BJ (cell line): ENCODE measurements around the gene SLC25A11. TPM values are rescaled to one million over a fixed set of nuclear protein-coding genes. Genes with fewer than 3 reads are reported as not detected.

Experiments
- CTCF ChIA-PET: fragments of 350-600 bp; formaldehyde crosslinking; extraction: SDS; loops from one replicate; lab custom pipeline; 2021; ENCODE audit warnings: antibody characterized with exemption, inconsistent platforms; lab: Yijun Ruan, JAX
- POLR2A ChIA-PET: fragments of 300-600 bp; sonication (Branson Sonifier 250); formaldehyde crosslinking; extraction: SDS; loops from one replicate; lab custom pipeline; 2021; ENCODE audit warnings: antibody characterized with exemption; lab: Charles Lee
- DNase-seq: peaks from one replicate; pipeline ENCODE4 v3.0.0-alpha.2; 2011; ENCODE audit warnings: low read depth
- H3K27me3 ChIP-seq: 2 replicates; pipeline ENCODE4 v1.6.0; 2011; ENCODE audit warnings: low read length; ENCODE audit not compliant: control insufficient read depth, insufficient read depth
- H3K36me3 ChIP-seq: 2 replicates; pipeline ENCODE4 v1.5.1; 2011; ENCODE audit warnings: low read length; ENCODE audit not compliant: control insufficient read depth, insufficient read depth
- H3K4me3 ChIP-seq: 2 replicates; pipeline ENCODE4 v1.5.1; 2011; ENCODE audit warnings: low read depth, mild to moderate bottlenecking, control low read depth, low read length
- CTCF ChIP-seq: IDR thresholded peaks from 2 replicates; pipeline ENCODE4 v1.5.1; 2011; ENCODE audit warnings: low read depth, mild to moderate bottlenecking, control low read depth, inconsistent platforms, low read length, moderate library complexity; ENCODE audit not compliant: insufficient read depth
- polyA plus RNA-seq: library from polyadenylated mRNA; depleted of rRNA; stranded (reverse); fragments of >200 nt; gene quantifications from 2 replicates; pipeline ENCODE4 v1.2.3, GENCODE V29; 2011

SLC25A11 gene
- polyA plus RNA-seq, 1 experiment = 70.7 TPM

GRCh38 chr17:4967539-4968485 lies 28.0 kb upstream of the SLC25A11 start, which contains the start of gene SPAG7:
TSS of gene SPAG7 (minus strand) at chr17:4967817. CDS start at chr17:4967804, 13 bp downstream.
- ChIA-PET POLR2A (interaction anchor here (0.5 to 1.9 kb wide), 6 partner anchors 11 to 34 kb away, joined by 3 to 17 read pairs (median 7); partner anchors contain the start of genes PFN1, RNF167 and SLC25A11), CTCF (interaction anchor here (0.6 to 4.6 kb wide), 9 partner anchors 12 to 59 kb away, joined by 3 to 40 read pairs (median 6); partner anchors contain the start of gene CAMTA2)
- H3K4me3 ChIP-seq = peak within 1 kb of the TSS; percentile 56
- peaks cover 13% of the 10 kb centered on the region for H3K36me3 ChIP-seq
- H3K27me3 ChIP-seq = no peaks in the 10 kb centered on the region
- peak; percentile 16; the same call in 1 of the 2 replicates for TF ChIP-seq CTCF
- peak; percentile 83 for DNase-seq

GRCh38 chr17:4966844-4967538 lies 27.1 kb upstream of the SLC25A11 start:
- Histone ChIP-seq H3K27me3 (no peaks in the 10 kb centered on the region), H3K4me3 (peak overlapping the region; percentile 56), H3K36me3 (peaks cover 6% of the 10 kb centered on the region)
- ChIA-PET CTCF (interaction anchor here (0.6 to 3.1 kb wide), 10 partner anchors 9 to 95 kb away, joined by 3 to 19 read pairs (median 4); partner anchors contain the start of gene CAMTA2), POLR2A (interaction anchor here (0.5 to 1.9 kb wide), 7 partner anchors 10 to 33 kb away, joined by 3 to 17 read pairs (median 5); partner anchors contain the start of genes PFN1, RNF167 and SLC25A11)
- TF ChIP-seq CTCF = no peak
- peak; percentile 99 for DNase-seq

- DNase-seq = no peak
- POLR2A ChIA-PET = interaction anchor here (0.5 kb wide), 1 partner anchor 10 kb away, joined by 3 read pairs; no protein-coding TSS in a partner anchor
- TF ChIP-seq CTCF = no peak
Observed at GRCh38 chr17:4965311-4965986, 25.6 kb upstream of the SLC25A11 start.

GRCh38 chr17:4960279-4960922 lies 20.6 kb upstream of the SLC25A11 start:
- POLR2A ChIA-PET = no interaction called here
- H3K36me3 ChIP-seq = peaks cover 15% of the 10 kb centered on the region
- H3K27me3 ChIP-seq = no peaks in the 10 kb centered on the region
- no peak overlapping the region for H3K4me3 ChIP-seq
- CTCF ChIA-PET = no interaction called here
- no peak for DNase-seq
- TF ChIP-seq CTCF = no peak

More at GRCh38 chr17:4965311-4965986, 25.6 kb upstream of the SLC25A11 start:
- peaks cover 7% of the 10 kb centered on the region for H3K36me3 ChIP-seq
- no peak overlapping the region for H3K4me3 ChIP-seq
- CTCF ChIA-PET = interaction anchor here (0.7 to 2.4 kb wide), 6 partner anchors 10 to 56 kb away, joined by 3 to 8 read pairs (median 4); no protein-coding TSS in a partner anchor
- no peaks in the 10 kb centered on the region for H3K27me3 ChIP-seq
